H9 (cell line): ENCODE data around the gene AP1B1. TPM values are rescaled to one million over a fixed set of nuclear protein-coding genes. Genes with fewer than 3 reads are reported as not detected.

Experiments
- DNase-seq: peaks from one replicate; pipeline ENCODE4 v3.0.0-alpha.2; 2017
- H2AFZ ChIP-seq: one replicate; pipeline ENCODE4 v1.6.1; 2013; ENCODE audit warnings: mild to moderate bottlenecking, low read length, control low read depth, moderate library complexity
- H2AK5ac ChIP-seq: 2 replicates; pipeline ENCODE4 v1.6.1; 2013; ENCODE audit warnings: low read length, control low read depth, mixed read lengths; ENCODE audit not compliant: insufficient read length
- H2BK120ac ChIP-seq: one replicate; pipeline ENCODE4 v1.6.1; 2013; ENCODE audit warnings: low read depth, mild to moderate bottlenecking, low read length, control low read depth, inconsistent platforms; ENCODE audit not compliant: poor library complexity, severe bottlenecking
- H2BK12ac ChIP-seq: 2 replicates; pipeline ENCODE4 v1.6.1; 2013; ENCODE audit warnings: low read length, control low read depth, mixed read lengths, low read depth; ENCODE audit not compliant: insufficient read length
- H2BK15ac ChIP-seq: 2 replicates; pipeline ENCODE4 v1.6.1; 2013; ENCODE audit warnings: low read depth, low read length, control low read depth
- H2BK20ac ChIP-seq: one replicate; pipeline ENCODE4 v1.6.1; 2013; ENCODE audit warnings: low read depth, mild to moderate bottlenecking, low read length, control low read depth, inconsistent platforms; ENCODE audit not compliant: poor library complexity, severe bottlenecking
- H2BK5ac ChIP-seq: 2 replicates; pipeline ENCODE4 v1.6.1; 2013; ENCODE audit warnings: low read length, control low read depth, mixed read lengths; ENCODE audit not compliant: insufficient read length
- H3K14ac ChIP-seq: 2 replicates; pipeline ENCODE4 v1.6.1; 2013; ENCODE audit warnings: low read length, control low read depth; ENCODE audit not compliant: insufficient read depth
- H3K18ac ChIP-seq: 2 replicates; pipeline ENCODE4 v1.6.1; 2013; ENCODE audit warnings: low read depth, mild to moderate bottlenecking, mixed read lengths, low read length, control low read depth; ENCODE audit not compliant: insufficient read length
- H3K23ac ChIP-seq: 2 replicates; pipeline ENCODE4 v1.6.1; 2013; ENCODE audit warnings: low read length, control low read depth, mixed read lengths, low read depth; ENCODE audit not compliant: insufficient read length
- H3K23me2 ChIP-seq: 2 replicates; pipeline ENCODE4 v1.6.1; 2013; ENCODE audit warnings: low read depth, mild to moderate bottlenecking, mixed read lengths, low read length, control low read depth; ENCODE audit not compliant: insufficient read length, poor library complexity, severe bottlenecking
- H3K27ac ChIP-seq: 2 replicates; pipeline ENCODE4 v1.5.1; 2013; ENCODE audit warnings: low read length, control low read depth, mixed read lengths, low read depth; ENCODE audit not compliant: insufficient read length
- H3K27me3 ChIP-seq: 2 replicates; pipeline ENCODE4 v1.6.1; 2013; ENCODE audit warnings: low read length, control low read depth, inconsistent platforms; ENCODE audit not compliant: insufficient read depth
- H3K4ac ChIP-seq: 2 replicates; pipeline ENCODE4 v1.6.1; 2013; ENCODE audit warnings: low read depth, mild to moderate bottlenecking, control low read depth, inconsistent platforms, low read length, moderate library complexity
- H3K4me1 ChIP-seq: 2 replicates; pipeline ENCODE4 v1.6.1; 2013; ENCODE audit warnings: low read length, control low read depth, inconsistent platforms; ENCODE audit not compliant: insufficient read depth
- H3K4me2 ChIP-seq: 2 replicates; pipeline ENCODE4 v1.6.1; 2013; ENCODE audit warnings: low read length, control low read depth, mixed read lengths; ENCODE audit not compliant: insufficient read length, insufficient read depth
- H3K56ac ChIP-seq: 2 replicates; pipeline ENCODE4 v1.6.1; 2013; ENCODE audit warnings: low read depth, mild to moderate bottlenecking, mixed read lengths, low read length, control low read depth; ENCODE audit not compliant: insufficient read length
- H3K79me1 ChIP-seq: 2 replicates; pipeline ENCODE4 v1.6.1; 2013; ENCODE audit warnings: low read depth, mild to moderate bottlenecking, moderate library complexity, low read length, control low read depth, inconsistent platforms; ENCODE audit not compliant: insufficient read depth, poor library complexity, severe bottlenecking
- H3K79me2 ChIP-seq: 2 replicates; pipeline ENCODE4 v1.6.1; 2013; ENCODE audit warnings: low read length, control low read depth, inconsistent platforms; ENCODE audit not compliant: insufficient read depth
- H3K9ac ChIP-seq: 2 replicates; pipeline ENCODE4 v1.6.1; 2013; ENCODE audit warnings: low read length, control low read depth, mixed read lengths; ENCODE audit not compliant: insufficient read length; ENCODE audit errors: extremely low read depth
- H3K9me3 ChIP-seq: one replicate; pipeline ENCODE4 v1.6.1; 2013; ENCODE audit warnings: low read depth, low read length, inconsistent platforms; ENCODE audit not compliant: control insufficient read depth
- H3T11ph ChIP-seq: one replicate; pipeline ENCODE4 v1.6.1; 2013; ENCODE audit warnings: mild to moderate bottlenecking, low read length, control low read depth, inconsistent platforms
- H4K20me1 ChIP-seq: one replicate; pipeline ENCODE4 v1.6.1; 2013; ENCODE audit not compliant: control insufficient read depth, insufficient read length, insufficient read depth
- H4K5ac ChIP-seq: 2 replicates; pipeline ENCODE4 v1.6.1; 2013; ENCODE audit warnings: low read depth, mild to moderate bottlenecking, mixed read lengths, low read length, control low read depth; ENCODE audit not compliant: insufficient read length
- H4K8ac ChIP-seq: replicated peaks from 2 replicates; pipeline ENCODE4 v1.6.1; 2013; ENCODE audit warnings: low read length, control low read depth, mixed read lengths, low read depth; ENCODE audit not compliant: insufficient read length
- H4K91ac ChIP-seq: 2 replicates; pipeline ENCODE4 v1.6.1; 2013; ENCODE audit warnings: low read depth, mild to moderate bottlenecking, moderate library complexity, mixed read lengths, low read length, control low read depth; ENCODE audit not compliant: insufficient read length
- H3K27ac Mint-ChIP-seq, 3 experiments: 2 replicates in 2 of 3; 3 replicates in 1 of 3; pipeline ENCODE4 v1.8.0; 2020 to 2021; ENCODE audit warnings: mixed read lengths in 3 of 3, mild to moderate bottlenecking in 1 of 3, moderate library complexity in 1 of 3
- H3K27me3 Mint-ChIP-seq: 2 replicates; pipeline ENCODE4 v1.8.0; 2021; ENCODE audit warnings: low read depth, mild to moderate bottlenecking, moderate library complexity, mixed read lengths
- H3K36me3 Mint-ChIP-seq, 3 experiments: 2 replicates in 2 of 3; 3 replicates in 1 of 3; pipeline ENCODE4 v1.8.0; 2020 to 2021; ENCODE audit warnings: low read depth in 3 of 3, mixed read lengths in 3 of 3; ENCODE audit not compliant: insufficient read depth in 1 of 3
- H3K4me1 Mint-ChIP-seq, 2 experiments: 2 replicates each; pipeline ENCODE4 v1.8.0; 2020; ENCODE audit warnings: mixed read lengths in 2 of 2
- H3K4me3 Mint-ChIP-seq, 2 experiments: 2 replicates in 1 of 2; 3 replicates in 1 of 2; pipeline ENCODE4 v1.8.0; 2020 to 2021; ENCODE audit warnings: mild to moderate bottlenecking in 2 of 2, mixed read lengths in 2 of 2, moderate library complexity in 1 of 2
- H3K9me3 Mint-ChIP-seq, 2 experiments: 2 replicates in 1 of 2; 3 replicates in 1 of 2; pipeline ENCODE4 v1.8.0; 2020; ENCODE audit warnings: mild to moderate bottlenecking in 2 of 2, mixed read lengths in 2 of 2, moderate library complexity in 1 of 2
- CTCF ChIP-seq: fragments of 200-600 bp; sonication (generic); conservative IDR thresholded peaks from 3 replicates; pipeline ENCODE4 v1.8.0; 2021; ENCODE audit warnings: antibody characterized with exemption, mild to moderate bottlenecking
- WGBS: extraction: QIAGEN DNeasy Blood & Tissue Kit; methylation state at CpG from one replicate; pipeline ENCODE4 v1.1.7; 2013; ENCODE audit warnings: missing lambda C conversion rate, low lambda C conversion rate, mixed read lengths; ENCODE audit not compliant: insufficient read length; ENCODE audit errors: extremely low coverage; 5-methylcytosine and 5-hydroxymethylcytosine counted together
- total RNA-seq: library from RNA; stranded (reverse); gene quantifications from 2 replicates; pipeline ENCODE4 v1.2.1, GENCODE V29; 2021

Gene AP1B1
- total RNA-seq, 1 experiment from 2014 or later = 64.0 TPM

GRCh38 chr22:29386708-29387107 is 1.7 kb downstream of the AP1B1 start:
- DNase-seq = no peak
- no peak overlapping the region for H3K14ac ChIP-seq
- H3K36me3 Mint-ChIP-seq = peaks cover 0 to 5% (median 2%) of the 10 kb centered on the region in 3 experiments; a peak in 4 of 7 replicates
- WGBS = no CpG with 5 or more reads among the region's 8 CpGs
- no peak overlapping the region for H3K18ac ChIP-seq
- no peak overlapping the region for H3K23ac ChIP-seq
- no peaks in the 10 kb centered on the region for H3K79me1 ChIP-seq
- no peak overlapping the region for H3T11ph ChIP-seq
- peaks cover 2% of the 10 kb centered on the region for H3K79me2 ChIP-seq
- no peak overlapping the region for H2BK15ac ChIP-seq
- no peaks in the 10 kb centered on the region for H3K27me3 ChIP-seq
- H4K20me1 ChIP-seq = no peaks in the 10 kb centered on the region
- no peak overlapping the region for H3K27ac Mint-ChIP-seq
- no peak overlapping the region for H3K56ac ChIP-seq
- H2BK20ac ChIP-seq = no peak overlapping the region
- H2AFZ ChIP-seq = no peak overlapping the region
- H3K9me3 ChIP-seq = no peaks in the 10 kb centered on the region
- H3K4me1 ChIP-seq = no peaks in the 10 kb centered on the region
- H3K27ac ChIP-seq = no peak overlapping the region
- H2BK120ac ChIP-seq = no peak overlapping the region
- H2BK12ac ChIP-seq = no peak overlapping the region
- H4K5ac ChIP-seq = no peak overlapping the region
- peaks cover 7% of the 10 kb centered on the region for H3K23me2 ChIP-seq
- H3K27me3 Mint-ChIP-seq = no peaks in the 10 kb centered on the region
- no peaks in the 10 kb centered on the region for H3K9me3 Mint-ChIP-seq
- no peak overlapping the region for H2BK5ac ChIP-seq
- no peak overlapping the region for H3K4ac ChIP-seq
- H4K91ac ChIP-seq = no peak overlapping the region
- H3K4me1 Mint-ChIP-seq = peaks cover 9 to 11% of the 10 kb centered on the region in 2 experiments
- no peak overlapping the region for H3K4me2 ChIP-seq
- H4K8ac ChIP-seq = no peak overlapping the region
- H3K9ac ChIP-seq = no peak overlapping the region
- TF ChIP-seq CTCF = no peak
- H2AK5ac ChIP-seq = no peak overlapping the region
- peak overlapping the region; percentile 51 to 90; a peak in 4 of 5 replicates for H3K4me3 Mint-ChIP-seq
